NCI-H526 (cell line): Measurements from ENCODE around the gene CRYGN.
A peak's percentile ranks its signal among the peaks of the same experiment; 100 is the strongest.

Experiments used
- DNase-seq, 2 experiments: peaks; one replicate each; lab custom pipeline; 2025; lab: John Stamatoyannopoulos, UW

The CRYGN gene

DNA sequence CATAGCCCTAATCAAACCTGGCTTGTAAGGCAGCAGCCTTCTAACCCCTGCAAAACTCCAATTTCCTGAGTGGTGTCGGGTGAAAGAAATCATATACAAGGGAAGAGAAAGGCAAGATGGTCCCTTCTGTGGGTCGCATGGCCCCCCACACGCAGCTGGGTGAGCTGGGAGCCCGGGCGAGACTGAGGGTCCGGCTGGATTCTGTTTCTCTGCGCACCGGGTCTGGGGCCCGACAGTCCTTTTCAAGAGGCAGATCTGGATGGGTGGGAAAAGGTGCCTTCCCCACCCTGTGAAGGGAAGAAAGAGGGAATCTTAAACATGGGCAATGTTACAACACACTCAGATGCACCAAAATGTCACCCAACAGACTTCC, 48.6 kb downstream of the CRYGN start:
- no peak for DNase-seq

DNA sequence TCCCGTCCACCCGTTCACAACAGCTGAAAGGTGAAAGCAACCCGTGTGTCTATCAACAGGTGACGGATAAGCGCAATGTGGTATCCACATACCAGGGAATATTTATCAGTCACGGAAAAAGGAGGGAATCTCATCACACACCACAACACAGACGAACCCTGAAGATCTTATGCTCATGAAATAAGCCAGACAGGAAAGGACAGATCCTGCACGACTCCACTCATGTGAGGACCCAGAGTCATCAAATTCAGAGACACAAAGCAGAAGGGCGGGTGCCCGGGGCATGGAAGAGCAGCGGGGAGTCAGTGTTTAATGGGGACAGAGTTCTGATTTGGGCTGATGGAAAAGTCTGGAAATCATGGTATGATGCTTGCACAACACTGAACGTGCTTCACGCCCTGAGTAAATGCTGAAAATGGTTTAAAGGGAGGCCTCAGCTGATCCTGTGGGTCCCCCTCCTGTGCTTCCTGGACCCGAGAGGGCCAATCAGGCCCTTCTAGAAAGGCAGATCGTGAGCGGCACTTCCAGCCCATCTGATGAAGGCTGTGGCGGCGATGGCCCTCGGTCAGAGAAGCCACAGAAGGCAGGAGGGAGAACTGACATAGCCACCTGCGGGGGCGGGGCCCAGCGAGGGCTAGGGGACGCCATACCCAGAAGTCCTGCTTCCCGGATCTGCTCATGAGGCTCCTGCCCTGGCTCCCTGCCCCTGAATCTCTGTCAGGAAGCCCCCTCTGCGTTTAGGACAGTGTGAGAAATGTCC, 49.2 kb downstream of the CRYGN start:
- DNase-seq, result no peak

DNA sequence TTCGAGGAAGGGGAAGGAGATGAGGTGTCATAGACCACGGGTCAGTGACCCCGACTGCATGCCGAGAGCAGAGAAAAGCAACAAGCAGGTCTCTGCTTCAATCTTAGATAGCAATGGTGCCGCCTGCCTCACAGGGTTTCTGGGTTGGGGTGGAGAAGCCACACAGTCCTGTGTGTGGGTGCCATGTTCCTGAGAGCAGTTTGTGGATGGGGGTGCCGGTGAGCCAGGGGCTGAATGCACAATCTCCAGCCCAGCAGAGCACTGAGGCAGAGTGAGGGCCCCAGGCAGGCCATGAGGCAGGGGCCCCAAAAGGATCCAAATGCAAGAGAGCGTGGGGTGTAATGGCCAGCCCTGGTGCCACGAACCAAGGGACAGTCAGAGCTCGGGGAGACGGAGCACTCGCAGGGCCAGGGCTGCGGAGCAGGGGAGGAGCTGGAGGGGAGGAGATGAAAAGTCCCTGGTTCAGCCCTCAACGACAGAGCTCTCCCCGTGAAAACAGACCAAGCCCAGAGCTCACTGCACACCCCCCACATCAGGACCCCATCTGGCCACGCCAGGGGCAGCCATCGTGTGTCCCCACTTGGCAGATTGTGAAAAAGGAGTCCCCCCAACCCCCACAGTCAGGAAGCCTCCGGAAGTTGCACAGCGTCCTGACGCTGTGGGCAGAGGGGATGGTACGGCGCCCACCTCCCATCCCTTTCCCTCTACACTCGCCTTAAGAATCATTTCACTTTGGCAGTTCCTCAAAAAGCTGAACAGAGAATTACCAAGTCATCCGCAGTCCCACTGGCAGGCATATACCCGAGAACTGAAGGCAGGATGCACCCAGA, 50.0 kb downstream of the CRYGN start:
- DNase-seq, result no peak

DNA sequence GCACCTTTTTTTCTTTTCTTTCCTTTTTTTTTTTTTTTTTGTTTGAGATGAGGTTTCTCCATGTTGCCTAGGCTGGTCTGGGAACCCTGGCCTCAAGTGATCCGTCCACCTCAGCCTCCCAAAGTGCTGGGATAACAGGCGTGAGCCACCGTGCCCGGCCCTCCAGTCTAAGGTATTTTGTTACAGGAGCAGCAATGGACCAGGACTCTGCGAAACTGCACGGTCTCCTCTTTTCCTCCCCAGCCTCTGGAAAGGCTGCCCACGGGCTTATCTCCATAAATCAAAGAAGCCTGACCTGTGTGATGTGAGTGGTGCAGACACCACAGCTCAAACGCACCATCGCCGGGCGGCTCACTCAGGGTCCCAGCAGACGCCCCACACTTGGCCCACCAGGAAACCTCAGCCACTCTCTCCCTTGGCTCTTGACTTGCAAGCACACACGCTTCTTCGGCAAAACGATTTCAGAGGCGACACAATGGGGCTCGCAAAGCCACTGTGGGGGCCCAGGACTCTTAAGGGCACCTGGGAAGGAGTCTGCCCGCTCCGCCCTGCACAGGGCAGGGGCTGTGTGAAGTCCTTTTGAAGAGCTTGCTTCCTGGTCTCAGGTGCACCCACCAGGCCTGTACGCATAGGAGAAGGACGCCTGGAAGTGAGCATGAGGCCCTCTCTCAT, 50.7 kb downstream of the CRYGN start:
- DNase-seq, result no peak

DNA sequence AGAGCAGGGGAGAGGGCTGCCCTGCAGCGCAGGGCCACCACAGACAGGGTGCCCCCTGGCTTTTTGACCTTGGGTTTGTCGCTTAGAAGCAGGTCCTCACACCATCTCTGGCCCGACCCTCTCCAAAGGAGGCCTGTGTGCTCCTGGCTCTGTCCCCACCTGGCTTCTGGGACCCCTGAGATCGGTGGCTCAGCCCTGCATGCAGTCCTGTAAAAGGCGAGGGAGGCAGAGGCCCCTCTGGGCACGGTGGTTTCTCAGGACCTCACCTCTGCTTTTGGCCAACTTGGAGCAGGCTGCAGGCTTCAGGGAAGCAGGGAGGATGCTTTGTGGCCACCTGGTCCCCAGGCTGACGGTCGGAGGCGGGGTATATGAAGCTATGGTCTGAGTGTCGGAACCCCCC, 51.5 kb downstream of the CRYGN start:
- no peak for DNase-seq

DNA sequence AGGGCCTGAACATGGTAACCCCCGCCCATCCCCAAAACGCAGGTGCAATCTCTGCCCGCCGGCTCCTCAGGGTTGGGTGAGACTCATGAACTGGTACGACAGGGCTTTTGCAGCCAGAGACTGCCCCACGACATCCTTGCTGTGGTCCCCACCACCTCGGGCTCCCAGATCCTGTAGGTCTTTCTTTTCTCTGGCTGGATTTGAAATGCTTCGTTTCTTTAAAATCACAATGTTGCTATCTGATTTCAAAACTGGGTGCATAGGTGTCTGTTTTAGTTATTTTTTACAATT, 52.0 kb downstream of the CRYGN start:
- no peak for DNase-seq

DNA sequence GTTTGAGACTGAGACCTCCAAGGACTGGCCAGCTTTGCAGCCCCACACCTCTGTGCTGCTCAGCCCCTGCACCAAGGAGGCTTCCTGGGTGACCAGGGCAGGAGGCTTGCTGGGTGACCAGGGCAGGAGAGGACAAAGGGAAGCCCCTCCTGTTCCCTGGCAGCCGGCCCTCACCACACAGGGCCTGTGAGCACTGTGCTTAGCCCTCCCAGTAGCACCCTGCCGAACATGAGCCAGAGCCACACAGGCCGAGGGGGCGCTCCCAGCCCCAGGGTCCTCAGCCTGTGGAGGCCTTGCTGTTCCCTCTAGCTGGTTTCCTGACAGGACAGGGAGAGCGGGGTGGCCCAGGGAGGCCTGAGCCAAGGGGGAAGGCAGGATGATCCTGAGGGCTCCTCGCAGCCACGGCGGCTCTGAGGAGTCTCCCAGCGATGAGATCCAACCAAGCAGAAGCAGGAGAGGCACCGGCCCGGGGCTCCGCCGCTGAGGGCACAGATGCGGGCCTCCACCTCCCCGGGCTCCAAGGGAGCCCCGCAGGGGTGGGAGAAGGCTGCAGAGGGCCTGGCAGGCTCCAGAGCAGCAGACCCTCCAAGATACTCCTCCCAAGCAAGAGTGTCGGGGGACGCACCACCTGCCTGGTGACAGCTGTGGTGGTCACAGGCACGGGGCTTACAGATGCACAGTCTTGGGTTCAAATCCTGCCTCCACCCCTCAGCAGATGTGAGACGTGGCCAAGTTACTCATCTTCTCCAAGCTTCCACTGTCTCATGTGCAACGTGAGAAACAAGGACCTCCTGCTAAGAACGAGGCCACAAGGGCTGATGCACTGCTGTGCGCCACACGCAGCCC, 52.6 kb downstream of the CRYGN start:
- DNase-seq, result no peak

DNA sequence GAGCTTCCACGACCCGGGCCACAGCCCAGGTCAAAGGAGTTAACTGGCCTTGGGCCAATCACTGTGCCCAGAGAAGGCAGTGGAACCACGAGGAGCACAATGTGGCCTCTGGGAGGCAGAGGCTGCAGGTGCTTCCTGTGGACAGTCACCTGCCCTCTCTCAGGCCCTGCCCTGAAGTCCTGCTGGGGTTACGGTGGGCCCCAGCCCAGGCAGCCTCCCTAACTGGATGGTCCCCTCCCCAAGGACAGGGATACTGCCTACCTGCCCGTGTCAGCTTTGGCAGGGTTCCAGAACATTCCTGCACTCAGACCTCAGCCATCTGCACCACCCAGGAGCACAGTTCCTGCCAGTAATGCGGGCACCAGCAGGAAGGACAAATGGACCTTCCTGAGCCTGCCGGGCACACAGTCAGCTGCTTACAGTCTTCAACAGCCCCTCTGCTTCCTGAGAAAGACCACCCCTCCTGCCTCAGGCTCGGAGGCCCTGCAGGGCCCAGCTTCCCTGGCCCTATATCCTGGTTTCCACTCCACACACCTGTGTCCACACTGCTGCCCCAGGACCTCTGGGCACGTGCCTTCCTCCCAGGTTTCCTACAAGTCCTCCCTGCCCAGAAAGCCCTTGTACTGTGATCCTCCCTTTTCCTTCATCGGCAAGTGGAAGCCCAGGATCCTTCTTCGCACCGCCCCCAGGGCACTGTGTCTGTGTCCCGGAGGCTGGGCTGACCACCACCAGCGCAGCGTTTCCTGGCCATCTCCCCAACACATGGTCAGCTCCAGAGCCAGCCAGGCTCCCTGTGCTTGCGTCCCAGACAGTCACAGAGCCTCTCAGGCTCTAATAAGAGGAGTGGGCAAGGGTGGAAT, 53.4 kb downstream of the CRYGN start:
- DNase-seq, result no peak

DNA sequence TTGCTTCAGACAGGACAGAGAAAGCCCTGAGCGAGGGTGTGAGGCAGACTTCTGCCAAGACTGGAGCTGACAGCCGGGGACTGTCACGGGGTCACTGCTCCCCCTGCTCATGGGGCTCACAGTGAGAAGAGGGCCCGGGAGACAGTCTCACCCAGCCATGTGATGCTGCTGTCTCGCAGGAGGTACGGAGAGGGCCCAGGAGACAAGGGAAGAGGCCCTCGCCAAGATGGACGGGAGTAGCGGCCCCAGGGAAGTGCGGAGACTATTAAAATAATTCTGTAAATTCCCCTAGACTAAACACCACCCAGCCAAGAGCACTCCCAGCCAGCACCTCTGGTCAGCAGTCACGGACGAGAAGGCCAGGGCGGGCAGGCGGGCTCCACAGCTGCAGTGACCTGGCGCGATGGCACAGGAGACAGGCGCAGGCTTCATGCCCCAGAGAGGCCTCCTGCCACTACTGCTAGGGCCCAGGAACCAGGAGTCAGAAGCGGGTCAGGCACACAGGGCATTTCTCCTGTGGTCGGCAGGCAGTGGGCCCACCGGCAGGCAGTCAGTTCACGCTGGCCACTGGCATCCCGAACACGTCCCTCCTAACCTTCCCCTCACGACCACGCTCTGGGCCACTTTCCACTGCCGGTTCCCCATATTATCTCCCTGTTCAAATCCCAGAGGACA, 54.2 kb downstream of the CRYGN start:
- no peak for DNase-seq

DNA sequence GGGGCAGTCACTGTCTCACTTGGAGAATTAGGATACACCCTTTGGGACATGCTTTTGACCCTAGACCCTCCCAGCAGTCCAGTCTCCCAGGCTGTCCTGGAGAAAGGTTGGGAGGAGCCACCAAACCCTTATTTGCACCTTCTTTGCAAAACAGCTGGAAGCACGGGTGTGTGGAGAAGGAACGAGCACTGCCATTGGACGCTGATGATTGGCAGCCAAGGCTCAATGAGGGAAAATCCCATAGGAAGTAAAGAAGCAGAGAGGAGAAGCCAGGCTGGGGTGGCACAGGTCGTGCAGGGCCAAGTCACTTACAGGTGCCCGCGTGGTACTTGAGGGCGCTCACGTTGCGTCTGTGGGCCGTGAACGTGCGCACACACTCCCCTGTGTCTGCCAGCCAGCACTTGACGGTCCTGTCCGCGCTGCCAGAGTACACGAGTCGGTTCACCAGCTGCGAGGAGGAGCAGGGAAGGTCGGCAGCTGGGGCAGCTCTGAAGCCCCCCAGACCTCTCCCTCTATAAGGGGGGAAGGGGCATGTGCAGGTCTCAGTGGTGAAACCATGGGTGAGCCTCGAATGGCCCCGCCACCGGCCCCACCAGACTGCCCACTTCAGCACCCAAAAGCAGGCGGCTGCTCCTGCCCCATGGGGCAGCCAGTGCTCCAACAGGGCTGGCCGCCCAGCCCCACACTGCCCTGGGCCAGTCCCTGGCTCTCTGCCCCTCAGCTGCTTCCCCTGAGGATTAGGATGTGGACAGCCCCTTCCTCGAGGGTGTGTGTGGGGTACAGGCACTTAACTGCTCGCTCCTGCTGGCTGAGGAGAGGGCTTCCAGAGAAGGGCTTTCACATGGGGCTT, 54.9 kb downstream of the CRYGN start:
- DNase-seq, result no peak

DNA sequence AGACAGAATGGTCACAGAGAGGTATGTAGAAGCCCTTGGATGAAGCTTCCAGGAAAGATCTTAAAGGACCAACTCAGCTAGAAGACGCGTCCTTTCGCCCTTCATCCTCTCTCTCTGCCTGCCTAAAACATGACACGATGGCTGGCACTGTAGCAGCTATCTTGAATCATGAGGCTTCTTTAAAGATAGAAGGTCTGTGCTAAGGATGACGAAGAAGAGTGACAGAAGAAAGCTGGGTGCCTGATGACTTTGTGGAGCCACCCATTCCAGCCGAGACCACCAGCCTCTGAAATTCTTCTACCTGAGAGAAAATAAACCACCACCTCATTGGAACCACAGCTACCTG, 55.6 kb downstream of the CRYGN start:
- DNase-seq, result no peak

DNA sequence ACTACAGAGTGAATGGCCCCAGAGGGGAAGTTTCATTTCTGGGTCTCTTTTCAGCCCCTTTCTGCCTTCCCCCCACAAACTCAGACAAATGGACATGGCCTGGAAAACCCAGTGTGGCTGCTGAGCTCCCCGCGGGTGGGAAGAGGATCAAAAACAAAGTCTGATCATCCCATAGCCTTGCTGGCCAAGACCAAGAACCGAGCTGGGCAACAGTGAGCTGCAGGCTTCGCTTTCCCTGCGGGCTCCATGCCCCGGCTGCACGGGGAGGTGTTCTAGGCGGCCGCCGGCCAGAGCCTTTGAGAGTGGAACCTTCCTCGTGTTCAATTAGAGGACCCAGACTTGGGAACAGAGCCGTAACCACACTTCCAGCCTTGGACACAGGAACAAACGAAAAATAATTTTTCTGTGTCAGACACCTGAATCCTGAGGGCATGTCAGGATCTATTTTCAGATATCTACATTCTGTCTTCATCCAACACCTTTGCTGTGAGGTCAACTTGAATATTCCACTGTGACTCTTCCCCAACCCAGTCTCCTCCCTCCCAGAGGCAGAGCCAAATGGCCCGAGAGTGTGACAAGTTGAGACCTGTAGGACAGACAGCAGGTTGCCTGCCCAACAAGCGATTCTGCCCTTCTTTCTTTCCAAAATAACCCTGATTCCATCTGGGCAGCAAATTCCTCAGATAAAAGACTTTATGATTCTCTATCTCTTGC, 56.1 kb downstream of the CRYGN start:
- no peak for DNase-seq

DNA sequence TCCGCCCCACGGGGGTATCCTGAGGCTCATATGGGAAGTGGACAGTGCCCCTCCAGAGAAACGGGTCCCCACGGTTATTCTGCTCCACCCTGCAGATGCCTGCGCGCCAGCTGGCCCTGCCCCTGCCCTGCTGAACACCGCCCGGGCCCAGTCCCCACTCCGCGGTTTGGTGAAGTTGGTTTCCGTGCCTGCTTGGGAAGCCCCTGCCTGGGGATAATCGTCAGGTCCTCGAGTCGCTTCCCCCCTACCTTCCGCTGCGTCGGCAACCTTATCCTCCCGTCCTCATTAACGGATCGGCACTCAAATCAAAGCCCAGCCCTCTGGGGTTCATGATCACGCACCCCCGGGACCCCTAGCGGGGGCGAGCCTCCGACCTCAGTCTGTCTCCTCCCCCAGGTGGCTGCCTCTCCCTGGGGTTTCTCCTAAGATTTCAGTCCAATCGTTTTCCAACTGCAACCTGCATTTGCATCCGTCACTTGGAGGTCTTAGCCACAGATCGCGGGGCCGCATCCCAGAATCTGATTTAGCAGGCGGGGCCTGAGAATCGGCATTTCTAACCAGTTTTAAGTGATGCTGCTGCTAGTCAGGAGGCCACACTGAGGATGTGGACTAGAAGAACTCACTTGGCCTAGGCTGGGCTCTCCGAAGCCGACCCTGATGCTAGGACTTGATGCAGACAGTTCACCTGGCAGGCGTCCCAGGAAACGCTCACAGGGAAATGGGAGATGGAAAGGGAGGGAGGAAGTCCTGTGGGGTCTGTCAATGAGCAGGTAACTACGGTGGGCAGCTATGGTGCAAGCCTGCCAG, 57.7 kb downstream of the CRYGN start:
- DNase-seq, result peak in 1 of 2 experiments; percentile 37

DNA sequence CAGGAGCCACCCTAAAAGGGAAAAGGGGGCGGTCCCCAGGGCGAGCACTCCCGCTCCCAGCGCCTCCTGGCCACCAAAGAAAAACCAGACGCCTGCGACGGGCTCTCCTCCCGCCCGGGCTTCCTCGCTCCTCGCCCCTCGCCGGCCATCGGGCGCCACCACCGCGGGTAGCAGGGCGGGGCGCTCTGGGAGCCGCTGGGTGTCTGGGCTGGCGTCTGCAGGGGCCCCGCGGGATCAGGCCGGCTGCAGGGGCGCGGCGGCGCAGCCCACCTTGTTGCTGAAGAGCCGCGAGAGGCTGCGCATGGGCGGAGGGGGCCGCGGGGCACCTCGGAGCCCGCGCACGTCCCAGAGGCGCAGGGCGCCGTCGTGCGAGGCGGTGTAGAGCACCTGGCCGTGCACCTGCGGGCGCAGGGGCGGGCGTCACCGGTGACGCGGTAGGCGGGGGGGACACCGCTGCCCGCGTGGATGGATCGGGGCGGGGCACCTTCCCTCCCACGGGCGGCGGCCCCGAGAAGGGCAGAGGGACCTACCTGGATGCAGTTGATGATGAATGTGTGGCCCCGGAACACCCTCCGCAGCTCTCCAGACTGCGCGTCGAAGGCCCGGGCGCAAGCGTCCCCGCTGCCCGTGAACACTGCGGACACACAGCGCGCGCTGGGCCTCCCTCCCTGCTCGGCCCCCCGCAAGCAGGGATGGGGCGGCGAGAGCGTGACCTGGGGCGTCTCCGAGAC, 58.4 kb downstream of the CRYGN start:
- peak in 1 of 2 experiments; percentile 54 for DNase-seq

DNA sequence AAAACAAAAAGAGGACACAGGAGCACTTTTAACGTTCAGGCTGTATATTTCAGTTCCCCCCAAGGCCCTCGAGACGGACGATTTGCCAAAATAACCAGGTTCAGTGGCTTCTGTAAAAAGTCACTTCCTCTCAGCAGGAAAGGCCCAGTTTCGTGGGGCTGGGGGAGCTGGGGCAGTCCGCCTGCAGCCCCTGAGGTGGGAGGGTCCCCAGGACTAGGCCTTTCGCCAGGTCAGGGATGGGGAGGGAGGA, 58.9 kb downstream of the CRYGN start:
- no peak for DNase-seq

DNA sequence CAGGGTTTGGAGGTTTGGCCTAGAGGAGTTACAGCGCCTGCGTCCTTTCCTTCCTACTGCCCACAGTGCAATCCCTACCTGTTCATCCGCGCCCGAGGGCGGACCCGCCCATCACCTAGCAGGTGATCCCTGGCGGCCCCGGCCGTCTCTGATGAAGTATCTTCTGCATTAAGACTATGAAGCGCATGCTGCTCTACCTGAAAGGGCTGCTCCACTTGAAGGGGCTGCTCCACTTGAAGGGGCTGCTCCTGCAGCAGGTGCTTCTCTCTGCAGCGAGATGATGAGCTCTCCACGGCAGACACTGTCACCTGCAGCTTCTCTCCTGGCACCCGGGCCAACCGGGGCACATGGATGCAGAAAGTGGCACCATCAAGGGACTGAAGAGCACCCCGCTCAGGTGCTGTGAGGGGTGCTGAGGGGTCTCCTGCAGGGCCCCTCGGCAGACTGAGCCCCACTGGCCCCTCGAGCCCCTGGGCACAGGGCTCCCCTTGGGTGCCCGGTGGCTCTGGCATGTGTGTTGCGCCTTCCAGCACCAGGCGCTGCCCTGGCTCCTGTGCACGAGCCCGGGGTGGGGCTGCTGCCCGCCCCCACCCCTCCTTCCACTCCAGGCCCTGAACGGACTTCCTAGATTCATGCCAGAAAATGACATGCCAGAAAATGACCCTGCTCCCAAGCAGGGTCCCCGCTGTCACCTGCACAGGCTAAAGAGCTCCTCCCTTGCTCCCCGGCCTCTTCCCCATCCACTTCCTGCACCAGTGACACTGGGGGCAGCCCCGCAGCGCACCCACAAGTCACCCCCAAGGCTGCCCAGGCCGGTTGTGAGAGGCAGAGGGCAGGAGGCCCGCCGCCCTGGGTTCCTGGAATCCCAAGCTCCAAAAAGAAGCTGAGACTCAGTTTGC, 59.5 kb downstream of the CRYGN start:
- no peak for DNase-seq
